HCT116 (cell line): ENCODE measurements around the gene MEIS2. TPM values are rescaled to one million over a fixed set of nuclear protein-coding genes. Genes with fewer than 3 reads are reported as not detected.

ENCODE experiments used
- ATAC-seq: fragments of 200-7000 bp; cut with Tn5 transposase; 2 replicates; pipeline ENCODE4 v1.9.1; 2020; ENCODE audit warnings: mild to moderate bottlenecking, moderate library complexity
- BruUV-seq: library from RNA; stranded (reverse); fragments of 400-500 nt; replicated peaks from 2 replicates; lab custom pipeline; 2021; lab: Mats Ljungman, UMichigan
- CTCF ChIA-PET: fragments of 300-600 bp; sonication (Branson Sonifier 250); formaldehyde crosslinking; loops from one replicate; lab custom pipeline; 2021; ENCODE audit warnings: antibody characterized with exemption; lab: Charles Lee
- POLR2A ChIA-PET: fragments of 300-600, 350-600 bp; sonication (Branson Sonifier 250); formaldehyde crosslinking; loops from one replicate; lab custom pipeline; 2021; ENCODE audit warnings: antibody characterized with exemption; lab: Charles Lee
- RAD21 ChIA-PET, 2 experiments: fragments of 300-600 bp; sonication (Branson Sonifier 250); formaldehyde crosslinking; loops; one replicate each; lab custom pipeline; 2023; ENCODE audit warnings: low total read pairs in 2 of 2; ENCODE audit not compliant: uncharacterized antibody in 2 of 2, unreplicated experiment in 2 of 2, low non-redundant PET in 1 of 2; lab: Charles Lee
- DNase-seq: peaks from one replicate; pipeline ENCODE4 v3.0.0-alpha.2; 2010; ENCODE audit warnings: low read depth, low spot score
- H2AFZ ChIP-seq: fragments of 200-600 bp; shearing (Covaris generic), sonication (generic); 2 replicates; pipeline ENCODE4 v1.6.1; 2017; ENCODE audit warnings: low read depth, mixed run types, mixed read lengths, antibody characterized with exemption, low read length; ENCODE audit not compliant: poor library complexity, severe bottlenecking
- H3K27ac ChIP-seq: 2 replicates; pipeline ENCODE4 v1.5.1; 2012; ENCODE audit warnings: low read depth, low read length
- H3K27me3 ChIP-seq: fragments of 200-600 bp; sonication (generic); 2 replicates; pipeline ENCODE4 v1.6.1; 2016; ENCODE audit warnings: mixed run types, low read length, mixed read lengths; ENCODE audit not compliant: insufficient read depth
- H3K36me3 ChIP-seq, 2 experiments: fragments of 200-500 bp in 1 of 2; fragments of 200-600 bp in 1 of 2; sonication (Bioruptor generic) in 1 of 2; sonication (generic) in 1 of 2; 2 replicates each; pipeline versions ENCODE4 v1.5.1 to v1.6.1; 2014 to 2016; ENCODE audit warnings: low read length in 2 of 2, inconsistent platforms in 1 of 2, mixed read lengths in 1 of 2, mixed run types in 1 of 2; ENCODE audit not compliant: insufficient read depth in 2 of 2, control insufficient read depth in 1 of 2
- H3K4me1 ChIP-seq, 2 experiments: fragments of 200-600 bp in 1 of 2; sonication (generic) in 1 of 2; 2 replicates each; pipeline versions ENCODE4 v1.5.1 to v1.6.1; 2012 to 2017; ENCODE audit warnings: low read length in 2 of 2, inconsistent platforms in 1 of 2, mild to moderate bottlenecking in 1 of 2, mixed read lengths in 1 of 2, mixed run types in 1 of 2, moderate library complexity in 1 of 2; ENCODE audit not compliant: insufficient read depth in 2 of 2, control insufficient read depth in 1 of 2
- H3K4me2 ChIP-seq: fragments of 200-600 bp; sonication (generic); 2 replicates; pipeline ENCODE4 v1.6.1; 2017; ENCODE audit warnings: mixed run types, low read length, mixed read lengths
- H3K4me3 ChIP-seq, 2 experiments: fragments of 200-600 bp in 1 of 2; sonication (generic) in 1 of 2; replicated peaks in 1 of 2; 2 replicates each; pipeline ENCODE4 v1.5.1; 2011 to 2016; ENCODE audit warnings: low read length in 2 of 2, control low read depth in 1 of 2, low read depth in 1 of 2, mild to moderate bottlenecking in 1 of 2, mixed read lengths in 1 of 2, mixed run types in 1 of 2
- H3K79me2 ChIP-seq: fragments of 200-600 bp; sonication (generic); 2 replicates; pipeline ENCODE4 v1.6.1; 2017; ENCODE audit warnings: mild to moderate bottlenecking, mixed run types, low read length, moderate library complexity, mixed read lengths; ENCODE audit not compliant: insufficient read depth
- H3K9ac ChIP-seq: fragments of 200-600 bp; sonication (generic); 2 replicates; pipeline ENCODE4 v1.6.1; 2016; ENCODE audit warnings: low read length, mixed read lengths
- H3K9me2 ChIP-seq: fragments of 200-600 bp; sonication (generic), shearing (Covaris generic); 2 replicates; pipeline ENCODE4 v1.6.1; 2017; ENCODE audit warnings: mixed run types, mild to moderate bottlenecking, moderate library complexity; ENCODE audit not compliant: insufficient read depth
- H3K9me3 ChIP-seq, 2 experiments: fragments of 200-500 bp in 1 of 2; fragments of 200-600 bp in 1 of 2; sonication (Bioruptor generic) in 1 of 2; sonication (generic) in 1 of 2; 2 replicates each; pipeline ENCODE4 v1.6.1; 2014 to 2017; ENCODE audit warnings: low read length in 2 of 2, mixed read lengths in 2 of 2, inconsistent platforms in 1 of 2, low read depth in 1 of 2, mild to moderate bottlenecking in 1 of 2, mixed run types in 1 of 2, moderate library complexity in 1 of 2; ENCODE audit not compliant: control insufficient read depth in 1 of 2, insufficient read depth in 1 of 2
- H4K20me1 ChIP-seq: fragments of 200-600 bp; sonication (generic), shearing (Covaris generic); 2 replicates; pipeline ENCODE4 v1.6.1; 2017; ENCODE audit warnings: mixed run types, mild to moderate bottlenecking, moderate library complexity; ENCODE audit not compliant: insufficient read depth
- ATF3 ChIP-seq: IDR thresholded peaks from 2 replicates; pipeline ENCODE4 v1.6.1; 2012
- CEBPB ChIP-seq: IDR thresholded peaks from 2 replicates; pipeline ENCODE4 v1.6.1; 2012; ENCODE audit warnings: low read depth
- EGR1 ChIP-seq: IDR thresholded peaks from 2 replicates; pipeline ENCODE4 v1.6.1; 2012; ENCODE audit warnings: low read depth
- ELF1 ChIP-seq: IDR thresholded peaks from 2 replicates; pipeline ENCODE4 v1.6.1; 2012; ENCODE audit warnings: low read depth, borderline replicate concordance
- EZH2 ChIP-seq: fragments of 200-600 bp; sonication (generic); IDR thresholded peaks from 2 replicates; pipeline ENCODE4 v1.6.1; 2017; ENCODE audit warnings: antibody characterized with exemption, mixed run types
- EZH2phosphoT487 ChIP-seq: fragments of 200-600 bp; IDR thresholded peaks from 2 replicates; pipeline ENCODE4 v1.6.1; 2018; ENCODE audit warnings: antibody characterized with exemption, borderline replicate concordance
- FOSL1 ChIP-seq: IDR thresholded peaks from 2 replicates; pipeline ENCODE4 v1.6.1; 2012; ENCODE audit warnings: low read depth
- MAX ChIP-seq: IDR thresholded peaks from 2 replicates; pipeline ENCODE4 v1.6.1; 2012
- RAD21 ChIP-seq: IDR thresholded peaks from 2 replicates; pipeline ENCODE4 v1.6.1; 2012; ENCODE audit warnings: low read depth, mild to moderate bottlenecking
- SRF ChIP-seq: IDR thresholded peaks from 2 replicates; pipeline ENCODE4 v1.6.1; 2012; ENCODE audit warnings: low read depth
- YY1 ChIP-seq: IDR thresholded peaks from 2 replicates; pipeline ENCODE4 v1.6.1; 2011; ENCODE audit warnings: low read length, low read depth, moderate library complexity, mild to moderate bottlenecking; ENCODE audit not compliant: insufficient replicate concordance; ENCODE audit errors: extremely low read depth
- ZFX ChIP-seq: fragments of 450-650 bp; IDR thresholded peaks from 2 replicates; pipeline ENCODE4 v1.6.1; 2017
- ZNF274 ChIP-seq: fragments of 200-500 bp; sonication (Bioruptor generic); IDR thresholded peaks from 2 replicates; pipeline ENCODE4 v1.6.1; 2014; ENCODE audit warnings: mild to moderate bottlenecking, low read depth, low read length, inconsistent platforms
- intact Hi-C: fragments of 100-400 bp; cut with micrococcal nuclease; formaldehyde crosslinking; loops from 2 replicates; pipeline ENCODE4 v1.10.0; 2022
- total RNA-seq: library from RNA; stranded (reverse); gene quantifications from one replicate; pipeline ENCODE4 v1.2.1, GENCODE V29; 2021; ENCODE audit not compliant: unreplicated experiment
- TF ChIP-seq, protein P1 (sequence below), 3 experiments: fragments of 200-600 bp in 1 of 3; sonication (generic) in 1 of 3; IDR thresholded peaks in 2 of 3; conservative IDR thresholded peaks in 1 of 3; 2 replicates each; pipeline ENCODE4 v1.5.1; 2012 to 2017; ENCODE audit warnings: low read depth in 2 of 3, low read length in 2 of 3, antibody characterized with exemption in 1 of 3, borderline replicate concordance in 1 of 3, control low read depth in 1 of 3, mild to moderate bottlenecking in 1 of 3, mixed read lengths in 1 of 3, mixed run types in 1 of 3, moderate library complexity in 1 of 3; ENCODE audit not compliant: insufficient read depth in 1 of 3
- TF ChIP-seq, protein P2 (sequence below): IDR thresholded peaks from 2 replicates; pipeline ENCODE4 v1.6.1; 2011; ENCODE audit warnings: mild to moderate bottlenecking, low read length, moderate library complexity; ENCODE audit not compliant: insufficient replicate concordance; ENCODE audit errors: extremely low read depth

MEIS2 gene
- total RNA-seq, 1 experiment from 2014 or later: 11.5 TPM

- DNase-seq: no peak
- POLR2A ChIA-PET: no interaction called here
- H3K9ac ChIP-seq: no peak overlapping the region
- TF ChIP-seq EGR1 (no peak), RAD21 (no peak), EZH2phosphoT487 (no peak), YY1 (no peak), SRF (no peak), ATF3 (no peak), ZNF274 (no peak), ZFX (no peak), CEBPB (no peak), FOSL1 (no peak), ELF1 (no peak), MAX (no peak), EZH2 (no peak)
- TF ChIP-seq, protein P1, sequence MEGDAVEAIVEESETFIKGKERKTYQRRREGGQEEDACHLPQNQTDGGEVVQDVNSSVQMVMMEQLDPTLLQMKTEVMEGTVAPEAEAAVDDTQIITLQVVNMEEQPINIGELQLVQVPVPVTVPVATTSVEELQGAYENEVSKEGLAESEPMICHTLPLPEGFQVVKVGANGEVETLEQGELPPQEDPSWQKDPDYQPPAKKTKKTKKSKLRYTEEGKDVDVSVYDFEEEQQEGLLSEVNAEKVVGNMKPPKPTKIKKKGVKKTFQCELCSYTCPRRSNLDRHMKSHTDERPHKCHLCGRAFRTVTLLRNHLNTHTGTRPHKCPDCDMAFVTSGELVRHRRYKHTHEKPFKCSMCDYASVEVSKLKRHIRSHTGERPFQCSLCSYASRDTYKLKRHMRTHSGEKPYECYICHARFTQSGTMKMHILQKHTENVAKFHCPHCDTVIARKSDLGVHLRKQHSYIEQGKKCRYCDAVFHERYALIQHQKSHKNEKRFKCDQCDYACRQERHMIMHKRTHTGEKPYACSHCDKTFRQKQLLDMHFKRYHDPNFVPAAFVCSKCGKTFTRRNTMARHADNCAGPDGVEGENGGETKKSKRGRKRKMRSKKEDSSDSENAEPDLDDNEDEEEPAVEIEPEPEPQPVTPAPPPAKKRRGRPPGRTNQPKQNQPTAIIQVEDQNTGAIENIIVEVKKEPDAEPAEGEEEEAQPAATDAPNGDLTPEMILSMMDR (IDR thresholded peaks at IDR 0.05 in 2 of 3, conservative IDR thresholded peaks at IDR 0.05 in 1 of 3; ENCODE audit: borderline replicate concordance in 1 of 3, insufficient read depth in 1 of 3, low read depth in 2 of 3, low read length in 2 of 3): no peak
- TF ChIP-seq, protein P2, sequence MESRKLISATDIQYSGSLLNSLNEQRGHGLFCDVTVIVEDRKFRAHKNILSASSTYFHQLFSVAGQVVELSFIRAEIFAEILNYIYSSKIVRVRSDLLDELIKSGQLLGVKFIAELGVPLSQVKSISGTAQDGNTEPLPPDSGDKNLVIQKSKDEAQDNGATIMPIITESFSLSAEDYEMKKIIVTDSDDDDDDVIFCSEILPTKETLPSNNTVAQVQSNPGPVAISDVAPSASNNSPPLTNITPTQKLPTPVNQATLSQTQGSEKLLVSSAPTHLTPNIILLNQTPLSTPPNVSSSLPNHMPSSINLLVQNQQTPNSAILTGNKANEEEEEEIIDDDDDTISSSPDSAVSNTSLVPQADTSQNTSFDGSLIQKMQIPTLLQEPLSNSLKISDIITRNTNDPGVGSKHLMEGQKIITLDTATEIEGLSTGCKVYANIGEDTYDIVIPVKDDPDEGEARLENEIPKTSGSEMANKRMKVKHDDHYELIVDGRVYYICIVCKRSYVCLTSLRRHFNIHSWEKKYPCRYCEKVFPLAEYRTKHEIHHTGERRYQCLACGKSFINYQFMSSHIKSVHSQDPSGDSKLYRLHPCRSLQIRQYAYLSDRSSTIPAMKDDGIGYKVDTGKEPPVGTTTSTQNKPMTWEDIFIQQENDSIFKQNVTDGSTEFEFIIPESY: no peak
- TF ChIP-seq, all 23 proteins: peak for 0
- Histone ChIP-seq H3K36me3 (peaks cover 5 to 11% of the 10 kb centered on the region in 2 experiments; a peak in 3 of 4 replicates), H3K4me1 (peaks cover 0 to 5% of the 10 kb centered on the region in 2 experiments; a peak in 1 of 4 replicates), H3K79me2 (no peaks in the 10 kb centered on the region; the same call in 1 of the 2 replicates), H3K4me2 (no peak overlapping the region), H2AFZ (no peak overlapping the region), H3K4me3 (no peak overlapping the region), H3K9me3 (no peaks in the 10 kb centered on the region), H4K20me1 (no peaks in the 10 kb centered on the region), H3K27me3 (no peaks in the 10 kb centered on the region), H3K27ac (no peak overlapping the region), H3K9me2 (no peaks in the 10 kb centered on the region)
- BruUV-seq: no TSS peak
- intact Hi-C loops: no loop called here
- ChIA-PET CTCF (no interaction called here), RAD21 (no interaction called here)
- no peak for ATAC-seq
These were observed 5.2 kb downstream of the MEIS2 start for GRCh38 chr15:37094915-37095711.
